Ovary (tissue), 9 donors: Measurements from ENCODE around the gene RBM23. TPM values are rescaled to one million over a fixed set of nuclear protein-coding genes. Genes with fewer than 3 reads are reported as not detected.
A peak's percentile ranks its signal among the peaks of the same experiment; 100 is the strongest.

Source experiments
- DNase-seq, 5 donors: peaks; one replicate each; pipeline ENCODE4 v3.0.0-alpha.2; 2019 to 2020
- H3K27ac ChIP-seq, 2 donors: fragments of 200-600 bp; one replicate each; pipeline versions ENCODE4 v1.5.1 to v1.8.0; 2019 to 2022
- H3K27me3 ChIP-seq: fragments of 200-600 bp; one replicate; pipeline ENCODE4 v1.8.0; 2022
- H3K36me3 ChIP-seq: fragments of 200-600 bp; sonication (generic); one replicate; pipeline ENCODE4 v1.5.1; 2019
- H3K4me1 ChIP-seq: one replicate; pipeline ENCODE4 v1.8.1; 2013; ENCODE audit warnings: mild to moderate bottlenecking, moderate library complexity; ENCODE audit not compliant: insufficient read depth
- H3K4me3 ChIP-seq: fragments of 200-600 bp; sonication (generic); one replicate; pipeline ENCODE4 v1.5.1; 2017
- H3K9me3 ChIP-seq, 2 donors: fragments of 200-600 bp in 1 of 2; sonication (generic) in 1 of 2; one replicate each; pipeline versions ENCODE4 v1.5.1 to v1.8.1; 2013 to 2019; ENCODE audit warnings: mild to moderate bottlenecking in 1 of 2, moderate library complexity in 1 of 2
- CTCF ChIP-seq, 3 donors: fragments of 450-650 bp in 2 of 3; fragments of 200-600 bp in 1 of 3; IDR thresholded peaks; one replicate each; pipeline versions ENCODE4 v1.5.1 to v1.8.0; 2016 to 2022; ENCODE audit warnings: antibody characterized with exemption in 3 of 3, mild to moderate bottlenecking in 1 of 3
- EP300 ChIP-seq: sonication (generic); formaldehyde crosslinking; IDR thresholded peaks from one replicate; pipeline ENCODE4 v1.6.1; 2017; ENCODE audit warnings: antibody characterized with exemption
- POLR2A ChIP-seq: fragments of 450-650 bp; IDR thresholded peaks from one replicate; pipeline ENCODE4 v1.6.1; 2017; ENCODE audit warnings: antibody characterized with exemption, mild to moderate bottlenecking, moderate library complexity
- WGBS, 3 donors: extraction: QIAGEN DNeasy Blood & Tissue Kit in 1 of 3; methylation state at CpG; one replicate each; pipeline versions ENCODE4 v1.1.5 to v1.1.7; 2013 to 2017; 5-methylcytosine and 5-hydroxymethylcytosine counted together
- intact Hi-C, 4 donors: fragments of 100-400 bp; cut with DNase I; formaldehyde crosslinking; loops; one replicate each; pipeline versions ENCODE4 v1.11.0 to v1.15.1; 2022 to 2023
- polyA plus RNA-seq, 2 donors: library from polyadenylated mRNA; stranded (reverse); fragments of 200-250 nt in 1 of 2; fragments of 350-450 nt in 1 of 2; fragmentation: Illumina TruSeq in 1 of 2; extraction: RNeasy Lipid Tissue Mini Kit (QIAGEN cat#74804) in 1 of 2; gene quantifications; one replicate each; pipeline ENCODE4 v1.2.3, GENCODE V29; 2013 to 2014
- total RNA-seq, 7 donors: library from RNA; depleted of rRNA in 2 of 7; stranded (reverse); fragments of >200 nt in 2 of 7; fragmentation: NEBNext Ultra II Directional in 3 of 7; extraction: Animal tissue kit (Norgen Biotek cat#: 25700) in 3 of 7; gene quantifications; one replicate each; pipeline versions ENCODE4 v1.1.0 to v1.2.4, GENCODE V29; 2016 to 2023
- donor health status: DM: no; HTN: no; CAD: no; lungs with moderate emphysema.
- donor health status: DM: no; HTN: no; CAD: no.
- donor health status: Bipolar disorder and iron deficiency.
- donor health status: DM: yes; HTN: yes; CAD: no.
- donor health status: DM: no; HTN: no; CAD: no.
- donor health status: DM: yes; HTN: yes; CAD: no.

The RBM23 gene
- total and polyA plus RNA-seq, 9 donors = 57.0 to 244 (median 105) TPM

GRCh38 chr14:22875003-22875747 lies 43.8 kb downstream of the RBM23 start:
- Histone ChIP-seq H3K27ac (no peak overlapping the region), H3K36me3 (no peaks in the 10 kb centered on the region), H3K27me3 (no peaks in the 10 kb centered on the region), H3K9me3 (no peaks in the 10 kb centered on the region), H3K4me1 (peaks cover 4% of the 10 kb centered on the region), H3K4me3 (no peak overlapping the region)
- 87 to 93% (median 92%) methylated on average over 15 of the region's 15 CpGs for WGBS, 3 donors
- TF ChIP-seq EP300 = no peak
- TF ChIP-seq POLR2A = no peak
- no peak for TF ChIP-seq CTCF (IDR thresholded peaks at IDR 0.05)
- intact Hi-C loops = loop anchor here in 1 of 4 donors (10.0 kb wide), 1 partner anchor 110 kb away; the partner anchor contains the start of gene AJUBA
- DNase-seq = no peak

GRCh38 chr14:22872833-22873520 lies 46.0 kb downstream of the RBM23 start:
- Histone ChIP-seq H3K9me3 (no peaks in the 10 kb centered on the region), H3K27me3 (no peaks in the 10 kb centered on the region), H3K36me3 (no peaks in the 10 kb centered on the region), H3K27ac (peak overlapping the region in 1 of 2 donors; percentile 96), H3K4me1 (peaks cover 4% of the 10 kb centered on the region), H3K4me3 (peak overlapping the region; percentile 86)
- WGBS, 3 donors = 30 to 32% (median 32%) methylated on average over 10 of the region's 10 CpGs
- DNase-seq = no peak
- no peak for TF ChIP-seq CTCF (IDR thresholded peaks at IDR 0.05)
- TF ChIP-seq EP300 = no peak
- no peak for TF ChIP-seq POLR2A
- intact Hi-C loops = loop anchor here in 3 of 4 donors (2.0 to 10.0 kb wide), 3 partner anchors 56 to 114 kb away; partner anchors contain the start of genes AJUBA (in 1 of the 3) and PRMT5 (in 1 of the 3)

- peak overlapping the region; percentile 96 to 98 for H3K27ac ChIP-seq
- no peaks in the 10 kb centered on the region for H3K9me3 ChIP-seq
- H3K4me1 ChIP-seq = peaks cover 4% of the 10 kb centered on the region
- peak overlapping the region; percentile 86 for H3K4me3 ChIP-seq
- 0 to 1% (median 1%) methylated on average over 35 to 45 of the region's 45 CpGs for WGBS, 3 donors
- peak; percentile 84 to 92 (median 90) for DNase-seq
- H3K36me3 ChIP-seq = no peaks in the 10 kb centered on the region
- no peaks in the 10 kb centered on the region for H3K27me3 ChIP-seq
- intact Hi-C loops = loop anchor here in 3 of 4 donors (2.0 to 10.0 kb wide), 3 partner anchors 57 to 115 kb away; partner anchors contain the start of genes AJUBA (in 1 of the 3) and PRMT5 (in 1 of the 3)
- peak; percentile 53 for TF ChIP-seq POLR2A
- TF ChIP-seq EP300 = no peak
- peak; percentile 83 to 93 (median 93) for TF ChIP-seq CTCF (IDR thresholded peaks at IDR 0.05)
These were observed 46.7 kb downstream of the RBM23 start for GRCh38 chr14:22872033-22872832.
